NCI-H1436 treated with DMSO at 0.1 percent for 48 hours (cell line): ENCODE results near the gene TCTN3.
A peak's percentile ranks its signal among the peaks of the same experiment; 100 is the strongest.
"Not testable (repeated sequence)": the region's sequence is repeated elsewhere in the genome, so short reads cannot be mapped to it uniquely, and the experiment has no call there.

Experiments
- DNase-seq: peaks from one replicate; lab custom pipeline; 2025; lab: John Stamatoyannopoulos, UW

TCTN3 gene

GRCh38 chr10:95693668-95694534, at the start of gene TCTN3:
TCTN3 (minus strand) TSS chr10:95693927; CDS start chr10:95693899, 28 bp downstream.
- DNase-seq = peak; percentile 97

- DNase-seq = no peak
Measured at GRCh38 chr10:95742962-95743535, 49.3 kb upstream of the TCTN3 start.

GRCh38 chr10:95742485-95742884, 48.8 kb upstream of the TCTN3 start:
- no peak for DNase-seq

GRCh38 chr10:95741807-95742467, 48.2 kb upstream of the TCTN3 start:
- DNase-seq = no peak

- no peak for DNase-seq
Measured at GRCh38 chr10:95739056-95739455, 45.3 kb upstream of the TCTN3 start.

- DNase-seq = not testable (repeated sequence)
Measured at GRCh38 chr10:95732907-95733306, 39.2 kb upstream of the TCTN3 start.

GRCh38 chr10:95730233-95730632, 36.5 kb upstream of the TCTN3 start:
- no peak for DNase-seq

- DNase-seq = no peak
Measured at GRCh38 chr10:95729323-95730055, 35.8 kb upstream of the TCTN3 start.

- no peak for DNase-seq
Measured at GRCh38 chr10:95728526-95728925, 34.8 kb upstream of the TCTN3 start.

- not testable (repeated sequence) for DNase-seq
Measured at GRCh38 chr10:95722496-95722895, 28.8 kb upstream of the TCTN3 start.

- not testable (repeated sequence) for DNase-seq
Measured at GRCh38 chr10:95720745-95721144, 27.0 kb upstream of the TCTN3 start.

GRCh38 chr10:95716866-95717265, 23.1 kb upstream of the TCTN3 start:
- DNase-seq = no peak

- DNase-seq = no peak
Measured at GRCh38 chr10:95716466-95716865, 22.7 kb upstream of the TCTN3 start.

GRCh38 chr10:95711492-95711891, 17.8 kb upstream of the TCTN3 start:
- no peak for DNase-seq

- DNase-seq = no peak
Measured at GRCh38 chr10:95706990-95707389, 13.3 kb upstream of the TCTN3 start.

- no peak for DNase-seq
Measured at GRCh38 chr10:95706573-95706972, 12.8 kb upstream of the TCTN3 start.

- DNase-seq = no peak
Measured at GRCh38 chr10:95698415-95698814, 4.7 kb upstream of the TCTN3 start.

- no peak for DNase-seq
Measured at GRCh38 chr10:95697429-95697828, 3.7 kb upstream of the TCTN3 start.

- DNase-seq = no peak
Measured at GRCh38 chr10:95694665-95695064, 938 bp upstream of the TCTN3 start.

- no peak for DNase-seq
Measured at GRCh38 chr10:95693071-95693667, 558 bp downstream of the TCTN3 start.

GRCh38 chr10:95691281-95691680, 2.4 kb downstream of the TCTN3 start:
- DNase-seq = no peak

- DNase-seq = no peak
Measured at GRCh38 chr10:95688648-95689047, 5.1 kb downstream of the TCTN3 start.
